Left renal pelvis (tissue), 4 donors: ENCODE data around the gene KLF7. TPM values are rescaled to one million over a fixed set of nuclear protein-coding genes. Genes with fewer than 3 reads are reported as not detected.

Experiments used
- DNase-seq, 4 donors: peaks; one replicate each; pipeline ENCODE4 v3.0.0-alpha.2; 2013; ENCODE audit warnings: low read depth in 4 of 4, low spot score in 3 of 4
- polyA plus RNA-seq, 4 donors: library from polyadenylated mRNA; unstranded; fragments of 120-200 nt; gene quantifications; one replicate each; pipeline ENCODE4 v1.2.1, GENCODE V29; 2013; ENCODE audit not compliant: insufficient read length in 4 of 4

KLF7 gene
- polyA plus RNA-seq, 4 donors: 18.6 to 34.1 (median 25.6) TPM

DNA sequence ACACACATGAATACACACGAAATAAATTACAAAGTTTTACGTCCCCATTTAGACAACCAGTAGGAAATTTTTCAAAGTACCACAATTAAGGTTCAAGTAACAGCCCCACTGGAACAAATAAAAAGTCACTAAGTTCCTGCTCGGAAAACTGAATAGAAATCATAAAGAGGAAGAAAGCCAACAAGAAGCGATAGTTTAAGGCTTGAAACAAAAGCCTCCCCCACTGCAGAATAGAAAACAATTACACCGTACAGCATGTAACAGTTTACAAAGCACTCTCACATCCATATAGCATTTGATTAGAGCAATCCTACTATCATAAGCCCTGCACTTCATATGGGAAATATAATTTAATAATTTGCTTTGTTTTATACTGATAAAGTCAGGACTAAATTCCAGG, 15.5 kb downstream of the KLF7 start:
- no peak for DNase-seq

DNA sequence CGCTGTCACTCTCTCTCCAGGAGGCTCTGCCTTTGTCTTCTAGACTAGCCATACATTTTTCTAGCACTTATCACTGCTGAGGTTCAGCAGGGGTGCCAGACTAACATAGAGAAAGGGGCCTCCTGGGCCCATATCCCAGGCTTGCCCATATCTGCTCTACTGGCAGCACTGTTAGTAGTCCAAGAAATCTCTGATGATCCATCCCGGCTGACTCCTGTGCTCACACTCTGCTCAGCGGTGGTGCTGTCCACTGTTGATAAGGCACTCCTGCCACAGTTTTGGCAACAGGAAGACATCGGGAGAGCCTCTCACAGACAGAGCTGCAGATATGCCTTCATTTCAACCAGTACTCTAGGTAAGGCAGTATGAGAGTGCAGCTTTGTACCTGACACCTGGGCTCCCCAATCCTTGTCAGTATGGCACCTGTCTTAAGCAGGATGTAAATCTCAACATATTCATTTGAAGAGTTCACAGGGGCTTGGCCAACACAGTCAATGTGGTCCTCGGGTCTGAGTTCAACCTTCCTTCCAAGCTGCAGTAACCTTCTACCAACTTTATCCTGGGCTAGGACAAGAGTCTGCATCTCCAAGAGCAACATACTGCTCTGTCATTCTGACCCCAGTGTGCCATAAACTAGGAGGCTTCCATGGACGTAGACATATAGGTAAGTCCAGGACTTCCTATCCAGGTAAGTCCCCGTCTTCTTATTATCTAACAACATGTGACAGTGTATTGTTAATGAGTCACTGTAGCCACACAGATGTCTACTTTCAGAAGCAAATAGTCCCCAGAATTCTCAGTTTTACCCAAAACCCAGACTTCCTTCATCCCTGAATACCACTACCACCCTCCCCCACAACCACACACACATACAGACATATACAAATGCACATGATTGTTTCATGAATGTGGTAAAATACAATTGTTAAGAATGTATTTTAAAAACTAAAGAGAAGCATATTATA, 16.2 kb downstream of the KLF7 start:
- DNase-seq: no peak

DNA sequence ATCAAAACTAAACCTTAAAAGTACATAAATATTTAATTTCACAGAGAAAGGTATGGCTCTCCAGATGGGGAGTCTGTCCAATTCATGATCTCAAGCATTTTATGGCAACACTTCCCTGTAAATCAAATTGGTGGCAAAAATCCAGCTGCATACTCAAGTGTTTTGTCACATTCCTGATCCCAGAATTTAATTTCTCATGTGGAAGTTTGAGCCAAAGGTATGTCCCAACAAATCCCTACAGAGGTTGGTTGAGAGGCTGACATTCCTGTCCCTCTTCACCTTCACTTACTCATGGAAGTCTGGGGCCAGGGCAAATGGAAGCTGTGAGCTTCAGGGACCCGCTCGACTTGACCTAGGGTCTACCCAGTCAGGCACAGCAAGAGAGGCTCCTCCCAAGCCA, 17.7 kb downstream of the KLF7 start:
- DNase-seq: no peak

DNA sequence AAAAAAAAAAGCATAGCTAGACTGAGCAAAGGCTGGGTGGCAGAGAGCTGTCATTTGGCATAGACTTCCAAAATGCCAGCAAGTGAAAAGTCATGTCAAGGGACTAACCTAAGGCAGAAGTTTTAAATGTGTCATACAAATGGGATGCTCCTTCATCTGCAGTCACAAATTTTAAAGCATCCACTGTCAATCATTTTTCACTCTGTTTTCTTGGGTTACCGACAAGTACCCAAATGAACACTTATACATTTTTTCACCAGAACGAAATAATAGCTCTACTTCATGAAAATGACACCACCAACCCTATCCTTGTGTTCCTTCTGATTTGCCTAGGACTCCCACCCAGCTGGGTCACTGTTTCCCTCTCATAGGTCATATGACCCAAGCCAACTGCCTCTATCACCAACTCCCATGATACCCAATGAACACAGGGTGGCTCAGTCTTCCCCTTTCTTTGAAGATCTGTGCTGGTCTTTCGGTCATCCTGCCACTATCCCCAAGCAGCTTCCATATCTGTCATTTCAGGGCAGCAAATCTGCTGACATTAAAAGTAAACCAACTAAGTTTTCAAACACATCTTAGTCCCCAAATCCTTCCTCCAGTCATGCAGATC, 21.5 kb downstream of the KLF7 start:
- no peak for DNase-seq

DNA sequence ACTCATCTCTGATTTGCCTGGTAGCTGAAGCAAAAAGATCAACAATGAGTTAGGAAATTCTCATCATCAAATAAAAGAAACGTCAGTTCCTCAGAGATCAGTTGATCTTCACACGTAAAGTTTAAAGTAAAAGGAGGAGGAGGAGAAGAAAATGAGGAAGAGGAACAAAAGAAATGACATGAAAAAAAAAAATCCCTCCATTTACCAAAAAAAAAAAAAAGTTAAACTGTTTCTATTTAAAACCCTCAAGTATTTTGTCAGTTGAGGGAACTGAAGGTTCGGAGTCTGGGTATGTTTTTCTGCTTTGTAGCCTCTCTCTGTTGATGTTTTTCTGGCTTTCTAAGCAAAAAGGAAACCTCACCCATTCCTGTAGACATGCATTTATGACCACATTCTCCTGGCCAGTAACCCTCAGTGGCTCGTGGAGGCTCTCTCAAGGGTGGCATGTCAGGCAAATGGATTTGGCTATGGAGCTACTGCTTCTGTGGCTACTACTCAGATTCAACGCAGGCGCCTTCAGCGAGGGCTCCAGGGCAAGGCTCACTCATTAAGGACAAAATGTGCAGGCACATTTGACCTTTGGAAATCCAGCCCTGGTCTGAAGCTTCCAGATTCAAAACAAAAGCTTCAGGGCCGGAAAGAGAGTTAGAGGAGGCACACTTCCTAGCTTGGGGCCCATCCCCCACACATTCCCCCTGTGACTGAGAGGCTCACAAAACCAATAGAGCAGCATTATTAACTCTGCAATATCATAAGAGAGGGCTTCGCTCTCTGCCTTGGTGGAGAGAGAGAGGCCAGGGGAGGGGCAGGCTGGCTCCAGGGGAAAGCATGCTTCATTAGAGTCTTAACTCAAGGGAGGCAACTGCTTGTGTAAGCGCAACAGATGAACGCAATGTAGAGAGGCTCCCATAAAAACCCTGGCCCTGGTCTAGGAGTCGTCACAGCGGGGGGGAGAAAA, 22.3 kb downstream of the KLF7 start:
- peak in 2 of 4 donors; percentile 64 to 68 for DNase-seq

DNA sequence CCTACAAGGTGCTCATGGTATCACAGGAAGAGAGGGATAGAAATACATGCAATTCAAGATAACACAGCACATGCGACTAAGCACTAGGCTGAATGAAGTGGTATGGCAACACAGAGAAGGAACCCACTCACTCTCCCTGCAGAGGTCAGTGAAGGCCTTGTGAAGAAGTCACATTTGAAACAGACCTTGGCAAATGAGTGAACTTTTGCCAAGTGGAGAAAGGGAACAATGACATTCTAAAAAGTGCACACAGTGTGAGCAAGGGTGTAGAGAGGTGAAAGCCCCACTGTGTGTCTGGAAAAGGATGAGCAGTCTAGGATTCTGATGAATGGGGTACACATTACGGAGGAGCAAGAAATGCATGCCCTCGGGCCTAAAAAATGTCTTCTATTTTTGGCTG, 23.3 kb downstream of the KLF7 start:
- no peak for DNase-seq

DNA sequence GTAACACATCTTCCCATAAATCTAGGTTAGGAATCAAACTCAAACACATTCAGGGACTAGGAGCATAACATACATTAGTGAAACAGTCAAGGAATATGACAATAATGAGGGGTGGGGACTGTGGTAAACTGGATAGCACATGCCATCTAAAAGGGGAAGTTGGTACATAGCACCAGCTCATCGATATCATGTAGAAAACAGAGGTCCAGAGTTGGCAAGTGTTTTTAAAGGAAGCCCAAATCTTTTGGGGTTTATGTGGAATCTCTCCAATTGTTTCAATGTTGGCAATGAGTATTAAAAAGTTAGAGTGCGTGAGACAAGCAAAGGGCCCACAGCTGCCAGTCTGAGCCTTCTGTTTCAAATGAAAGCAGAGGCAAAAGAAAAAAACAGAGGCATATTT, 24.4 kb downstream of the KLF7 start:
- no peak for DNase-seq

DNA sequence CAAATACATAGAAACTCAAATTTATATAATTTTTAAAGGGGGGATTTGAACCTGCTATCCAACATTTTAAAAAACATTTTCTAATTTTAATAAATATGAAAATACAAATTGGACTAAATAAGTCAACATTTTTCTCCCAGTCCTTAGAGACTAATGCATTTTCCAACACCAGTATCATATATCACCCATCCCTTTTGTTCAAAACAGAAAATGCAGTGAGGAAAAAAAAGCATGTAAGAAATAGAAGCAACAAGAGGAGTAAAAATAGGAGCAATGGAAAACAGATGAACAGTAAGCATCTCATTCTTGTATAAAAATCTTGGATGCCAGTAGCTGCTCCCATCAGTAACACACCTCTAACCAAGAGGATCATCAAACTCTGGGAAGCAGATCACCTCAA, 25.5 kb downstream of the KLF7 start:
- no peak for DNase-seq

DNA sequence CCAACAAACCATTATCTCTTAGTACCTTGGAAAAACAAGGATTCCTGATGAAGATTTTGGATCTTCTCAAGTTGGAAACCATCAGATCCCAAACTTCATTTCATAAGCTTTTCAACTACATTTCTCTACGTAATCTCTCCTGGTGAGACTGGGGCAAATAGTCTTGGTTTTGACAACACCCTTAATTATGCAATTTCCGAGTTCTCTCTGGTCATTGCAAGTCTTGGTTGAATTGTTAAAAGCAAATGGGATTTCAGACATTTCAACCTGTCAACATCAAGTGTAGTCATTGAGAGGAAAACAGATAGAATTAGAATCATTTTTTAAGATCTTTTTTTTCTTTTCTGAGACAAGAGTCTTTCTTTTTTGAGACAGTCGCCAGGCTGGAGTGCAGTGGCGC, 26.2 kb downstream of the KLF7 start:
- no peak for DNase-seq

DNA sequence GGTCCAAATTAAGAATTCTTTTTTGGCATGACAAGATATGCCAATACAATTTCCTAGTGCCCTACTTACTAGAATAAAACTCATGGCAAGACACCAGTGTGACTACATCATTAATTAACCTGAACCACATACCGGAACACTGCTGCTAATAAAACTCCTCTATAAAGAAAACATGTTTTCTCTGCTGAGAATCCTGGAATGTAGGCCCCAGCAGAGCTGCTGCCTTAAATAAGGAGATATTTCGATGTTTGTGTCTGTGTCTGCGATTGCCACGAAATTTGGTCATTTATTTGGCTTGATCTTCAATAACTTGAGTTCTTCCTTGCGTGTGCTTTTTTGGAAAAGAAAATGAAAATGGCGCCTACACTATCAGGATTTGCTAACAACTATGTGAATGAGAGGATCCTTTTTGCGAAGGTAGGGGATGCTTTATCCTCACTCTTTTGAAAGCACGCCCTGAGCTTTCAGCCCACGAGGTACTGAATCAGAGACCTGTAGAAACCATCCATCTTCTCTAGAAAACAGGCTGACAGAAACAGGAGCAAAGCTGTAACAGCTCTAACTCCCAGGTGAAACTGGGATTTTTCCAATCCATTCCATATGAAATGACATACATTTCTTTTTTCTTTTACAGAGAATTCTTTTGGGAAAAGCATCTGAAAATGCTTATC, 27.0 kb downstream of the KLF7 start:
- DNase-seq: no peak

DNA sequence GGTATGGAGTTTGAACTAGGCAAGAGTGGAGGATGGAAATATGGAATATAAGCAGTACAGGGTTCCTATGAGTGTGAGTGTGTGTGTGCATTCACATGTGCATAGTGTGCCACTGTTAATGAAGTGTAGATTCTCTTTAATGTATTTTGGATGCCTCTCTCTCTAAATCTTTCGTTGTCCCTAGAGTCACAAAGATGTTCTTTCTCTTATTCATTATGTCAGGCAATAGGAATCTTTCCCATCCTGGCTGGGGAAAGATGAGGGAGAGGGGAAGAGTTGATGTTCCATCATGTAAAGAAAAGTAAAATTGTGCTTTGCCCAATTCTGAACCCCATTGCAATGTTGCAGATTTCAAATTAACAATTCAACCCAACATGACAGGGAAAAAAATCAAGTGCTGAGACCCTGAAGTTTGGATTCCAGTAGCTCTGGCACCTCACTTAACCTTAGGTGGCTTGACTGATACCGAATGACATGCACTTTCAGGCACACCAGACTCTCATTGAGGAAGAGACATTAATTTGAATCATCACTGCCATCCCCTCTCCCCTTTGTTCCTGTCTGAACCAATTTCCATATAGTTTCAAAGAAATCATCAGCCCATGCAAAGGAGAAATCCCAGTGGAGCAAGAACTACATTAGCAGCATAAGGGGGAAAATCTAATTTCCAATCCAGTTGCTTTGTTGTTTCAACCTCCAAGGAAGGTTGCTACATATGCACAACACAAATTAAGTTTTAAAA, 28.0 kb downstream of the KLF7 start:
- DNase-seq: no peak

DNA sequence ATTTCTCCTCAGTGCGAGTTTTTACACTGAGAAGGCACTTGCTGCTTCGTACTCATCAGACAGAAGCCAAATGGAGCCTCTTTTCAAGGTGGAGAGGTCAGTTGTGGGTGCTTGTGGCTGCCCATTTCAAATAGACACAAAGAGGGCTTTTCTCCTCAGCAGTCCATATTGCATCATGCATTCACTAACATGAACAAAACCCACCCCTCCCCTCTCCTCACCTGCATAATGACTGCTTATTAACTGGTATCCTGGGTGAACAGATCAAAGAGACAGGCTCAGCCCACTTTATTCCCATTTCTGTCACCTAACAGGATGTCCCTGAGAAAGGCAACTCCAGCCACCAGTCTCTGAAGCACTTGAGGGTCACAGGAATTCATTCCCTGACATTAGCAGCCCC, 28.9 kb downstream of the KLF7 start:
- no peak for DNase-seq

DNA sequence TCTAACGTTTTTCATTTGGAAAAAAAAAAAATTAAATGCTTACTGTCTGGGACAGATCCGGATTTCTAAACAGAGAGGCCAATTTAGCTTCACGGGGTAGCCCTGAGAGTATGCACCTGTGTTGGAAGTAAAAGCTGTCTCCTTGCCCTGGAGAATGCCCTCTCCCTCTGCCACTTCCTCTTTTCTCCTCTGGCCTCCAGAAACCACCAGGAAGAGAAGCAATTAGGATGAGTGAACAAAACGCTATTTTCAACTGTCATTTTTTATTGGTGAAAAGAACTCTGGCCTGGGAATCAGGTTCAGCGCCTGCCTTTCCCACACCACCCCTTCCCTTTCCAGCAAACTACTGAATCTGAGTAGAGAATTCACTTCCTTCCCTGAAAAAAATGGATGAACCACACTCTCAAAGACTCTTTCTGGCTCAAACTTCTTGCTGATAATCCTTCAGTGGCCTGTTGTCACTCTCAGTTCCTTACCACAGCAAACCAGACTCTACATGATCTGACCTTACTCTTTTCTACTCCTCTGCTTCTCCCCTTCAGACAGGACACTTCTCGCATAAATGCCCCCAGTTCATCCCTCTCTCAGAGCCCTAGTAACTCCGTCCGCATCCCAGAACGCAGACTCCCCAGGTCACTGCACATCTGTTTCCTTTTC, 29.8 kb downstream of the KLF7 start:
- DNase-seq: no peak

DNA sequence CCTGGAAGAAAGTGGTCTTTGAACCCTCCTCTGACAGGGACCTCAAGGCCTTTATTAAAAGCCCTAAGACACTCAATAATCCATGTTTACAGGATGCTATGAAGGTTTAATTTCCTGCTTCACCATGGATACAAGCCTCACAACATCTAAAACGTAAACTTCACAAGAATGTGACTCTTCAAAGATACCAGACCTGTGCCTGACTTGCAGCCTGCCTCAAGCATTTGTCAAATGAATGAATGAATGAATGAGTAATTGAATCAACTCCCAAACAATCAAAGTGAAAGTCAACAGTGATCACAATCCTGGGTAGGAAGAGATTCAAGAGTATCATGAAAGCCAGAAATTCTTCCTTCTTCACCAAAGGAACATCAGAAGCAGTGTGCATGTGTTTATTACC, 30.4 kb downstream of the KLF7 start:
- DNase-seq: no peak

DNA sequence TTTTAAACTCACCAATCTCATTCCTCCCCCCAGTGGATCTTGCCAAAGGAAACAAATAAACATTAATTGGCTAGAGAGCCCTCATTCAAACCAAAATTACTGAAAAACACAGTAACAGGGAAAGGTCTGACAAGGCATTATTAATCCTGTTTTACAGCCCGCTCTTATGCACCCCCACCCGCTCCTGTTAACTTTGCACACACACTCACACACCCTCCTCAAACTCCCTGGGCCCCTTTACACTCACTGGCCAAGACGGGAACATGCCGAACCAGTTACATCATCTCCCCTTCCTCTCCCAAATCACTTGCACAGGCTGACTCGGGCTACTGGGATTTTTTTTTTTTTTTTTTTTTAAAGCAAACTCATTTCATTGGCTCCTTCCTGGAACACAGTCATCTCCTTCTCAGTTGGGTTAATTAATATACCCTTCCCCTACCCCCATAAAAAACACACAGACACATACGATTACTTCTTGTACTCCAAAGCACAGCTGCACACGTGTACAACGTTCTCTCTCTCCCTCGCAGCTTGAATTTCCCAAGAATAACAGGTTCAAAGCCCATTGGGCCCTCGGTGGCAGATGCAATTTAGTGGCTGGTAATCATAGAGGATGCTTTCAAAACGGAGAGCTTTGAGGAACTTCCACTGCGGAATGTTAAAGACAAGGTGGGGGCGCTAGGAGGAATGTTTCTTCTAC, 31.8 kb downstream of the KLF7 start:
- peak; percentile 60 to 72 (median 66) for DNase-seq

DNA sequence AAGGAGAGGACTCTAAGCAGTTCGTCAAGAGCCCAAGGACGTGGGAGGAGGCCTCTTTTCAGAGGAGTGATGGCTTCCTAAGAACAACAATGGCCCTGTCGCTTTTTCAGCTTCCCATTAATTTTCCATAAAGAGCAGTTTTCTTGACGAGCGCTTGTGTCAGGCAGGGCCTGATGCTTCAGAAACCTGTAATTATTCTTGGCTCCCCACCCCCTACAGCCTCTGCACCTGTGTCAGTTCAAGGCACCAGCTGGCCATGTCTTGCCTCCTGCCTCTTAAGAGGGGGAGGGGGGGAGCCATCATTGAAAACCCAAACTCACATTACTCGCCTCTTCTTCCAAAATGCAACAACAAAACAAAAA, 32.3 kb downstream of the KLF7 start:
- no peak for DNase-seq

DNA sequence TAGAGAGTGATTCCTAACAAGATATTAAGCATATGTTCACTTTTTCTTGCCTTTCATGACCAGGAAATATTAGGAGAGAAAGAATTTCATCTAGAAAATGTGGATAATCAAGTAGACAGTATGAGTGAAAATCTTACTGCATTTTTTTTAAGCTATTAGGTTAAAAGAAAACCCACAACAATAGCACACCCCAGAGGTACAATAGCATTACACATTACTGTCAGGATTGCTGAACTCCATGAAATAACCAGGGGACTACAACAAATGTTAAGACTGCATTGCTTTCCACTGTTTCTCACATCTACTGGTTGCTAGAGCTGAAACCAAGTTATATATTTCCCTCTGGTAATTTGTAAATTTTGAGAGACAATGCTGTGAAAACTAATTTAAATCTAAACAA, 33.7 kb downstream of the KLF7 start:
- no peak for DNase-seq

DNA sequence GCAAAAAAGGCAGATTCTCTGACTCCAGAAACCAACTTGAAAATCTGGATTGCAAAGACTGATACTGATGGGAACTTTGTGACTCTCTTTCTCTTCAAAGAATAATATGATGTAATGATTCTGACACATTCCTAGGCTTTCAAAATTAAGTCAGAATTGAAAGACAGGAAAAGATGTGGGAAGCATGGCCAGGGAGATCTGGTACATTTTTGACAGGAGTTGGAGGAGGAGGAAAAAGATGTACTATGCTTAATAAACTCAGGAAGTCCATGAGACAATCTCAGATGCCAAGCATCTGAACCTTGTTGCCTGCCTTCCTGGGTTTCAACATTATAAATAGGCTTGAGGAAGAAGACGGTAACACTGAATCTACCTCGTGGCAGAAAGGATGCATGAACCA, 34.2 kb downstream of the KLF7 start:
- no peak for DNase-seq
